HEK293T (cell line): ENCODE measurements around the gene NDUFS6.
"Not testable (repeated sequence)": the region's sequence is repeated elsewhere in the genome, so short reads cannot be mapped to it uniquely, and the experiment has no call there.

Source experiments
- CTCF ChIA-PET: fragments of 350-600 bp; formaldehyde crosslinking; extraction: SDS; loops from one replicate; lab custom pipeline; 2021; ENCODE audit warnings: antibody characterized with exemption, inconsistent platforms; lab: Yijun Ruan, JAX
- POLR2A ChIA-PET: fragments of 350-600 bp; formaldehyde crosslinking; extraction: SDS; loops from one replicate; lab custom pipeline; 2020; ENCODE audit warnings: antibody characterized with exemption, inconsistent platforms; lab: Yijun Ruan, JAX
- DNase-seq: peaks from one replicate; pipeline ENCODE4 v3.0.0; 2012; ENCODE audit warnings: mixed read lengths; ENCODE audit errors: extremely low spot score
- ARNT ChIP-seq: fragments of 450-650 bp; IDR thresholded peaks from 2 replicates; pipeline ENCODE4 v1.6.1; 2017; ENCODE audit warnings: mild to moderate bottlenecking
- BHLHE40 ChIP-seq: fragments of 450-650 bp; IDR thresholded peaks from 2 replicates; pipeline ENCODE4 v1.6.1; 2016; ENCODE audit warnings: mild to moderate bottlenecking, moderate library complexity, borderline replicate concordance
- CTBP1 ChIP-seq: fragments of 450-650 bp; IDR thresholded peaks from 2 replicates; pipeline ENCODE4 v1.6.1; 2016; ENCODE audit warnings: borderline replicate concordance
- ELF4 ChIP-seq: fragments of 450-650 bp; IDR thresholded peaks from 2 replicates; pipeline ENCODE4 v1.6.1; 2017; ENCODE audit warnings: antibody characterized with exemption
- FOXA1 ChIP-seq: fragments of 450-650 bp; IDR thresholded peaks from 2 replicates; pipeline ENCODE4 v1.6.1; 2016; ENCODE audit warnings: mild to moderate bottlenecking
- FOXK2 ChIP-seq: fragments of 450-650 bp; IDR thresholded peaks from 2 replicates; pipeline ENCODE4 v1.6.1; 2016; ENCODE audit warnings: mild to moderate bottlenecking
- FOXM1 ChIP-seq: fragments of 450-650 bp; IDR thresholded peaks from 2 replicates; pipeline ENCODE4 v1.6.1; 2017; ENCODE audit warnings: mild to moderate bottlenecking, borderline replicate concordance
- HDGF ChIP-seq: fragments of 450-650 bp; IDR thresholded peaks from 2 replicates; pipeline ENCODE4 v1.6.1; 2017; ENCODE audit warnings: antibody characterized with exemption, borderline replicate concordance
- L3MBTL2 ChIP-seq: fragments of 450-650 bp; conservative IDR thresholded peaks from 2 replicates; pipeline ENCODE4 v1.6.1; 2016; ENCODE audit warnings: mild to moderate bottlenecking
- LEF1 ChIP-seq: fragments of 450-650 bp; IDR thresholded peaks from 2 replicates; pipeline ENCODE4 v1.6.1; 2017; ENCODE audit warnings: mild to moderate bottlenecking, borderline replicate concordance
- NFRKB ChIP-seq: fragments of 450-650 bp; IDR thresholded peaks from 2 replicates; pipeline ENCODE4 v1.6.1; 2016; ENCODE audit warnings: mild to moderate bottlenecking, moderate library complexity
- PKNOX1 ChIP-seq: fragments of 450-650 bp; IDR thresholded peaks from 2 replicates; pipeline ENCODE4 v1.6.1; 2016
- SP1 ChIP-seq: fragments of 450-650 bp; IDR thresholded peaks from 2 replicates; pipeline ENCODE4 v1.6.1; 2017
- SUZ12 ChIP-seq: fragments of 450-650 bp; IDR thresholded peaks from 2 replicates; pipeline ENCODE4 v1.6.1; 2016; ENCODE audit warnings: mild to moderate bottlenecking
- TARDBP ChIP-seq: fragments of 450-650 bp; IDR thresholded peaks from 2 replicates; pipeline ENCODE4 v1.6.1; 2016
- ZNF384 ChIP-seq: fragments of 450-650 bp; IDR thresholded peaks from 2 replicates; pipeline ENCODE4 v1.6.1; 2016

The NDUFS6 gene

GRCh38 chr5:1836891-1837880 lies 36.0 kb downstream of the NDUFS6 start:
- CTCF ChIA-PET: no interaction called here
- DNase-seq: no peak
- POLR2A ChIA-PET: no interaction called here
- TF ChIP-seq TARDBP: no peak
- no peak for TF ChIP-seq SP1
- no peak for TF ChIP-seq ELF4

DNA sequence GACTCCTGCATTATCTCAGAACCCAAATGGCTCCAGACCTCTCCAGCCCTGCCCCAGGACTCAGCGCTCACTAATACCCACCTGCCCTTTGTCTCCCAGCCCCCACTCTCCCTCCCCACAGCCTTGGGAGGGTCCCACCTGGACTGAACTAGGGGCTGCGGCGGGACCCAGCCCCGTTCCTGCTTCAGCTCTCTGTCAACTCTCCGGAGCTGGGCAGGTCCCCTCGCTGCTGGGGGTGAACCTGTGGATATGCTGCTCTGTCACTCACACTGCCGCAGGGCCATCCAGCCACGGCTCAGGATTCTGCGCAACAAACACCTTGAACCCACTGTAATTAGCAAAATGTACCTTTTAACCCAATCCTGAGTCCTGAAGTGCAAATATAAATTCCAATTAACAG lies 36.8 kb downstream of the NDUFS6 start:
- ChIA-PET POLR2A (no interaction called here), CTCF (no interaction called here)
- DNase-seq: no peak
- TF ChIP-seq HDGF: no peak
- no peak for TF ChIP-seq NFRKB
- no peak for TF ChIP-seq SUZ12
- TF ChIP-seq TARDBP: no peak
- no peak for TF ChIP-seq FOXK2
- TF ChIP-seq ARNT: no peak
- no peak for TF ChIP-seq FOXA1
- TF ChIP-seq L3MBTL2: no peak
- no peak for TF ChIP-seq LEF1
- no peak for TF ChIP-seq BHLHE40

- no peak for DNase-seq
- POLR2A ChIA-PET: no interaction called here
- TF ChIP-seq FOXM1 (no peak), FOXK2 (no peak), CTBP1 (no peak), SUZ12 (no peak), PKNOX1 (no peak), ELF4 (no peak), ARNT (no peak), HDGF (no peak)
- CTCF ChIA-PET: no interaction called here
Measured at GRCh38 chr5:1840071-1840547, 38.9 kb downstream of the NDUFS6 start.

- TF ChIP-seq FOXK2 (no peak), TARDBP (no peak), HDGF (no peak), SUZ12 (no peak), ZNF384 (no peak), PKNOX1 (no peak), L3MBTL2 (no peak), FOXA1 (no peak), LEF1 (no peak), NFRKB (no peak), BHLHE40 (no peak), ARNT (no peak), ELF4 (no peak), CTBP1 (no peak), FOXM1 (no peak), SP1 (no peak)
- ChIA-PET CTCF (no interaction called here), POLR2A (no interaction called here)
- no peak for DNase-seq
Measured at GRCh38 chr5:1840741-1841521, 39.7 kb downstream of the NDUFS6 start.

DNA sequence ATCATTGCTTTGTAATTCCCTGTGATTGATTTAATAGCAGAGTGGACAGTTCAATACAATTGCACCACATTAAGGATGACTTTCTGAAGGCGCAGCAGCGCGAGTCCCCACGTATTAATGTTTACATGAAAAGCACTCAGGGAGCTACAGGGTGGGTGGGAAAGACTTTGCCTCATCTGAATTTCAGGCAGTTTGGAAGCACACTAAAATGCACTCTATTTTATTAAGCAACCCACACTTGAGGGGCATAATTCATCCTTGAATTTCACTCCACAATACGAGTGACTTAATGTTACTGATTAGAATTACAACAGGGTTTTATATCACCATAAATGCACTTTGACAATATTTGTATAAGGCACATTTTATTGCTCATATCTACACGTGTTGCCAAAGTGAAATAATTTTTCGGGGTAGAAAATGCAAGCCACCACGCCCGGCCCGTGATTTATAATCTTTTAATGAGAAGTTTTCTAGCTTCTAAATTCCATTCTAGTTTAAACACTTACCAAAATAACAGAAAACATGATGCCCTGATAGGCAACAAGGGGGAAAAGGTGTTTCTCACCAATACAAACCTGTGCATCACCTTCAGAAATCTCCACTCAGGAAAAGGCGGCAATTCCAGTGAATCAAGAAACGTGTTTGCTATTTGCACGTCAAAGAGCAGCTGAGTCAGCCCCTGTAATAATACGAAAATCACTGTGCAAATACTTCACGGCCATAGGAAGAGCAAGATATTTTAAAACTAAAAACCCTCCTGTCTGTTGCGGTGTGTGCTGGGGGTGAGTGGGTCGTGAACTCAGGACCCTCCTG lies 41.0 kb downstream of the NDUFS6 start:
- DNase-seq: no peak
- POLR2A ChIA-PET: no interaction called here
- TF ChIP-seq SUZ12 (no peak), FOXA1 (no peak), FOXK2 (no peak), HDGF (no peak), L3MBTL2 (peak; percentile 62)
- CTCF ChIA-PET: no interaction called here

GRCh38 chr5:1843761-1844160 lies 42.6 kb downstream of the NDUFS6 start:
- CTCF ChIA-PET, DNase-seq: not testable (repeated sequence)

More at GRCh38 chr5:1843761-1844160, 42.6 kb downstream of the NDUFS6 start:
- POLR2A ChIA-PET: not testable (repeated sequence)
